HG03432 (cell line): Measurements from ENCODE around the gene STAMBP.

ENCODE experiments used
- ATAC-seq: cut with Tn5 transposase; IDR thresholded peaks from one replicate; pipeline ENCODE4 v1.9.1; 2021; ENCODE audit warnings: mild to moderate bottlenecking, moderate library complexity; ENCODE audit not compliant: unreplicated experiment

Gene STAMBP

GRCh38 chr2:73922681-73923080 lies 93.9 kb downstream of the STAMBP start:
- no peak for ATAC-seq
